ENCODE data around the gene SHISAL1. TPM values are rescaled to one million over a fixed set of nuclear protein-coding genes. Genes with fewer than 3 reads are reported as not detected.

The SHISAL1 gene
- total and polyA plus RNA-seq, 2 donors (not counting 1 experiment from before 2014, with no cell fraction given) = not detected

- Mint-ChIP-seq H3K9me3 (ENCODE audit: insufficient read depth) (peaks cover 4% of the 10 kb centered on the region), H3K4me3 (no peak overlapping the region), H3K27ac (no peak overlapping the region), H3K4me1 (no peaks in the 10 kb centered on the region), H3K27me3 (peaks cover 21% of the 10 kb centered on the region)
- DNase-seq = no peak
- Histone ChIP-seq H2AFZ (ENCODE audit: insufficient read depth, low read depth, low read length, poor library complexity, severe bottlenecking) (no peak overlapping the region), H3K4me3 (ENCODE audit: control extremely low read depth in 1 of 5, extremely low read depth in 1 of 5, insufficient read depth in 1 of 5, low read depth in 2 of 5, low read length in 4 of 5) (no peak overlapping the region), H3K9me3 (ENCODE audit: control extremely low read depth in 1 of 3, control insufficient read depth in 2 of 3, insufficient read depth in 1 of 3, low read length in 2 of 3) (peaks cover 0 to 3% (median 0%) of the 10 kb centered on the region in 3 donors), H3K36me3 (replicated peaks in 1 of 2; ENCODE audit: control extremely low read depth in 1 of 2, control insufficient read depth in 1 of 2, extremely low read depth in 1 of 2, insufficient read depth in 2 of 2, low read length in 1 of 2) (no peaks in the 10 kb centered on the region), H3K9ac (ENCODE audit: low read length) (no peak overlapping the region), H3K4me1 (ENCODE audit: control insufficient read depth in 2 of 2, insufficient read depth in 2 of 2, low read length in 2 of 2) (no peaks in the 10 kb centered on the region), H4K20me1 (ENCODE audit: control insufficient read depth, insufficient read depth, low read length, poor library complexity, severe bottlenecking) (no peaks in the 10 kb centered on the region), H3K27ac (ENCODE audit: low read length in 2 of 2) (no peak overlapping the region), H3K4me2 (replicated peaks; ENCODE audit: low read depth, low read length, poor library complexity, severe bottlenecking) (no peak overlapping the region), H3K79me2 (ENCODE audit: control insufficient read depth, insufficient read depth, low read length) (no peaks in the 10 kb centered on the region), H3K27me3 (replicated peaks in 1 of 4; ENCODE audit: control extremely low read depth in 1 of 4, control insufficient read depth in 3 of 4, insufficient read depth in 4 of 4, low read length in 3 of 4) (peaks cover 0 to 3% (median 0%) of the 10 kb centered on the region in 4 experiments)
- 57% methylated on average over 17 of the region's 21 CpGs for WGBS (ENCODE audit: insufficient coverage)
- no peak for ATAC-seq (ENCODE audit: low read depth)
- intact Hi-C loops (cut with micrococcal nuclease) = no loop called here
- ChIA-PET CTCF (no interaction called here), POLR2A (no interaction called here)
- no peak for TF ChIP-seq EZH2 (IDR thresholded peaks at IDR 0.05; ENCODE audit: borderline replicate concordance, insufficient read depth, low read depth, low read length, poor library complexity, severe bottlenecking)
Measured at GRCh38 chr22:44291674-44292360, 20.9 kb downstream of the SHISAL1 start.

DNA sequence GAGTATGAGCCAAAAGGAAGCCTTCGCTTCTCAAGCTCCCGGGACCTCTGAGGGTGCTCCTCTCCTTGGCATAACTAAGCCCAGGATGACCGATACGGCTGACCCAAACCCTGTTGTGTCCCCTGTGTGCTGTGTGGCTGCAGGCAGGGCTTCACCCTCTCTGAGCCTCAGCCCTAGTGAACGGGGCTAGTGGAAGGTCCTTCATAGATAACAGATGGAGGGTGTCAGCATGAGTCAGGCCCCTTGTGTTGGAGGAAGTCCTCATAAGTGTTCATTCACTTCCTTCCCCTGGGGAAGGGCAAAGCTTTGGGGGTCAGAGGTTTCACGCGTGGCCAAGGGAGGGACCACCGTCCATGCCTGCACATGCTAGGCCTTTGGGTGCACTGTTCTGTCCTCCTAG lies 21.5 kb downstream of the SHISAL1 start:
- ATAC-seq (ENCODE audit: low read depth) = no peak
- intact Hi-C loops (cut with micrococcal nuclease) = no loop called here
- no peak overlapping the region for H2AFZ ChIP-seq (ENCODE audit: insufficient read depth, low read depth, low read length, poor library complexity, severe bottlenecking)
- POLR2A ChIA-PET = no interaction called here
- Mint-ChIP-seq H3K27me3 (peaks cover 21% of the 10 kb centered on the region), H3K4me3 (no peak overlapping the region), H3K27ac (no peak overlapping the region), H3K4me1 (no peaks in the 10 kb centered on the region), H3K9me3 (ENCODE audit: insufficient read depth) (peaks cover 4% of the 10 kb centered on the region)
- TF ChIP-seq EZH2 (IDR thresholded peaks at IDR 0.05; ENCODE audit: borderline replicate concordance, insufficient read depth, low read depth, low read length, poor library complexity, severe bottlenecking) (no peak), CTCF (IDR thresholded peaks at IDR 0.05) (no peak)
- H3K27me3 ChIP-seq (replicated peaks in 1 of 4; ENCODE audit: control extremely low read depth in 1 of 4, control insufficient read depth in 3 of 4, insufficient read depth in 4 of 4, low read length in 3 of 4) = peaks cover 0 to 3% (median 0%) of the 10 kb centered on the region in 4 experiments
- H3K4me2 ChIP-seq (replicated peaks; ENCODE audit: low read depth, low read length, poor library complexity, severe bottlenecking) = no peak overlapping the region
- CTCF ChIA-PET = no interaction called here
- WGBS (ENCODE audit: insufficient coverage) = 92% methylated on average over 4 of the region's 8 CpGs
- H3K27ac ChIP-seq (ENCODE audit: low read length in 2 of 2) = no peak overlapping the region
- no peak overlapping the region for H3K4me3 ChIP-seq (ENCODE audit: control extremely low read depth in 1 of 5, extremely low read depth in 1 of 5, insufficient read depth in 1 of 5, low read depth in 2 of 5, low read length in 4 of 5)
- peaks cover 0 to 3% (median 0%) of the 10 kb centered on the region in 3 donors for H3K9me3 ChIP-seq (ENCODE audit: control extremely low read depth in 1 of 3, control insufficient read depth in 2 of 3, insufficient read depth in 1 of 3, low read length in 2 of 3)
- no peak for DNase-seq
- no peaks in the 10 kb centered on the region for H3K4me1 ChIP-seq (ENCODE audit: control insufficient read depth in 2 of 2, insufficient read depth in 2 of 2, low read length in 2 of 2)
- no peaks in the 10 kb centered on the region for H3K79me2 ChIP-seq (ENCODE audit: control insufficient read depth, insufficient read depth, low read length)
- no peak overlapping the region for H3K9ac ChIP-seq (ENCODE audit: low read length)
- H3K36me3 ChIP-seq (replicated peaks in 1 of 2; ENCODE audit: control extremely low read depth in 1 of 2, control insufficient read depth in 1 of 2, extremely low read depth in 1 of 2, insufficient read depth in 2 of 2, low read length in 1 of 2) = no peaks in the 10 kb centered on the region
- H4K20me1 ChIP-seq (ENCODE audit: control insufficient read depth, insufficient read depth, low read length, poor library complexity, severe bottlenecking) = no peaks in the 10 kb centered on the region
